ENCODE data around the gene PKIB. TPM values are rescaled to one million over a fixed set of nuclear protein-coding genes. Genes with fewer than 3 reads are reported as not detected.

The PKIB gene
- total RNA-seq, 4 donors from 2014 or later, result 1.2 to 2.2 TPM; not detected in 2

GRCh38 chr6:122734529-122735395 lies 124.6 kb downstream of the PKIB start:
- Histone ChIP-seq H3K27ac (replicated peaks in 1 of 4) (no peak overlapping the region), H3K9me3 (no peaks in the 10 kb centered on the region), H3K4me3 (no peak overlapping the region), H3K27me3 (peaks cover 0 to 3% (median 0%) of the 10 kb centered on the region in 4 donors), H3K4me1 (no peaks in the 10 kb centered on the region), H3K36me3 (no peaks in the 10 kb centered on the region)
- TF ChIP-seq, protein P1, sequence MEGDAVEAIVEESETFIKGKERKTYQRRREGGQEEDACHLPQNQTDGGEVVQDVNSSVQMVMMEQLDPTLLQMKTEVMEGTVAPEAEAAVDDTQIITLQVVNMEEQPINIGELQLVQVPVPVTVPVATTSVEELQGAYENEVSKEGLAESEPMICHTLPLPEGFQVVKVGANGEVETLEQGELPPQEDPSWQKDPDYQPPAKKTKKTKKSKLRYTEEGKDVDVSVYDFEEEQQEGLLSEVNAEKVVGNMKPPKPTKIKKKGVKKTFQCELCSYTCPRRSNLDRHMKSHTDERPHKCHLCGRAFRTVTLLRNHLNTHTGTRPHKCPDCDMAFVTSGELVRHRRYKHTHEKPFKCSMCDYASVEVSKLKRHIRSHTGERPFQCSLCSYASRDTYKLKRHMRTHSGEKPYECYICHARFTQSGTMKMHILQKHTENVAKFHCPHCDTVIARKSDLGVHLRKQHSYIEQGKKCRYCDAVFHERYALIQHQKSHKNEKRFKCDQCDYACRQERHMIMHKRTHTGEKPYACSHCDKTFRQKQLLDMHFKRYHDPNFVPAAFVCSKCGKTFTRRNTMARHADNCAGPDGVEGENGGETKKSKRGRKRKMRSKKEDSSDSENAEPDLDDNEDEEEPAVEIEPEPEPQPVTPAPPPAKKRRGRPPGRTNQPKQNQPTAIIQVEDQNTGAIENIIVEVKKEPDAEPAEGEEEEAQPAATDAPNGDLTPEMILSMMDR (IDR thresholded peaks at IDR 0.05), result no peak
- TF ChIP-seq EP300 (IDR thresholded peaks at IDR 0.05), result no peak
- TF ChIP-seq POLR2A (IDR thresholded peaks at IDR 0.05; ENCODE audit: low read depth), result no peak
- no peak for TF ChIP-seq POLR2AphosphoS5 (IDR thresholded peaks at IDR 0.05)
- intact Hi-C loops (cut with DNase I), result loop anchor here (5.0 kb wide), 1 partner anchor 583 kb away; no protein-coding TSS in a partner anchor
- 48% methylated on average over 10 of the region's 10 CpGs for WGBS
- no peak for DNase-seq (ENCODE audit: extremely low spot score)

DNA sequence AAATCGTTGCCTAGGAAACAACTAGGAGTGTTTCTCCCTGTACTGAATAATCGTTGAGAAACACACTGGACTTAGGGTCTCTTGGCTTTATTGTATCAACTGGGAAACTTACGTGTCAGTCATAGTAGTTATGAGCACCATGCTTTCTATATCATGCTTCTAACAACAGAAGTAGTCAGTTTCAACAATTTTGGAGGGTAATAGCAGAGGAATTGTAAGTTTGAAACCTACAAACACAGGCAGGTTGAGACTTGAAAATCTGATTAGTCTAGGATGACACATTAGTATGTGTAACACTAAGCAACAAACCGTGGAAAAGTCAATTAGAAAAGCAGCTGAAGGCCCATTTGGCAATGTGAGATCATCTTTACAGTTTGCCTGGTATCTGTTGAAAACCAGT lies 125.4 kb downstream of the PKIB start:
- DNase-seq (ENCODE audit: extremely low spot score), result no peak
- Histone ChIP-seq H3K36me3 (no peaks in the 10 kb centered on the region), H3K4me3 (no peak overlapping the region), H3K9me3 (no peaks in the 10 kb centered on the region), H3K27me3 (peaks cover 0 to 3% (median 0%) of the 10 kb centered on the region in 4 donors), H3K27ac (replicated peaks in 1 of 4) (no peak overlapping the region), H3K4me1 (no peaks in the 10 kb centered on the region)
- WGBS, result 67% methylated on average over 4 of the region's 4 CpGs
- intact Hi-C loops (cut with DNase I), result no loop called here
- TF ChIP-seq EP300 (IDR thresholded peaks at IDR 0.05) (no peak), POLR2AphosphoS5 (IDR thresholded peaks at IDR 0.05) (no peak), POLR2A (IDR thresholded peaks at IDR 0.05; ENCODE audit: low read depth) (no peak)
- TF ChIP-seq, protein P1 (IDR thresholded peaks at IDR 0.05), result no peak

DNA sequence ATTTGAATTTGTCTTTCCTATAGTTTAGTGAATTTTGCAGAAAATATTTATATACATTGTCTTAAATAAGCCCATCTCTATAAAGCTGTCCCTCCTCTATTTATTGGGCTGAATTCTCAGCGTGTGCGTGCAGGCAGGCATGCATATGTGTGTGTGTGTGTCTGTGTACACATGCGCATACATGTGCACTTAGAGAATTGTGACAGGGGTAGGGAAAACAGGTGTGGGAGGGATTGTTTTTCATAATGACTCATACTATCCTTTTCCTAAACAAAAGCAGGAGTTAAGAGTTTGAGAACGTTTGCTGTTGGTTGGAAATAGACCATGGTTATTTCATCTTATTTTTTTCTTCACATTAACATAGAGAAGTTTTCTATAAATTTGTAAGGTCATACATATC lies 126.0 kb downstream of the PKIB start:
- Histone ChIP-seq H3K27me3 (peaks cover 0 to 3% (median 0%) of the 10 kb centered on the region in 4 donors), H3K9me3 (no peaks in the 10 kb centered on the region), H3K27ac (replicated peaks in 1 of 4) (no peak overlapping the region), H3K36me3 (no peaks in the 10 kb centered on the region), H3K4me1 (no peaks in the 10 kb centered on the region), H3K4me3 (no peak overlapping the region)
- no peak for DNase-seq (ENCODE audit: extremely low spot score)
- TF ChIP-seq EP300 (IDR thresholded peaks at IDR 0.05) (no peak), POLR2A (IDR thresholded peaks at IDR 0.05; ENCODE audit: low read depth) (no peak), POLR2AphosphoS5 (IDR thresholded peaks at IDR 0.05) (no peak)
- TF ChIP-seq, protein P1 (IDR thresholded peaks at IDR 0.05), result no peak
- 76% methylated on average over 4 of the region's 4 CpGs for WGBS
- intact Hi-C loops (cut with DNase I), result no loop called here

DNA sequence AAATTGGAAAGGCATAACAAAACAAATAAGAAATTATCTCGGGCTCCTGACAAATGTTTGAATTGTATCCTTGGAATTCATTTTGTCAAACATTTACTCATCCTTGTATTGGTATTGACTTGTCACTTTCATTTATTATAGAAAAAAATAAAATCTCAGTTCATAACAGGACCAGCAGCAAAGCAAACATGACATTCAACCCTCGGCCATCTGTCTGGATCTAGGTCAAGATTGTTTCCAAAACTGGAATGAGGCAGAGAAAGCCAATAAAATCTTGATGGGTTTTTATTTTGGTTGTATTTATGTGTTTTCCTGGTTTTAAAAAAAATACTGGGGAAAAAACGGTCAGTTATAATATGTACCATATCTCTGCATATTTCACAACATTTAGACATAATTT lies 126.4 kb downstream of the PKIB start:
- TF ChIP-seq EP300 (IDR thresholded peaks at IDR 0.05) (no peak), POLR2AphosphoS5 (IDR thresholded peaks at IDR 0.05) (no peak), POLR2A (IDR thresholded peaks at IDR 0.05; ENCODE audit: low read depth) (no peak)
- TF ChIP-seq, protein P1 (IDR thresholded peaks at IDR 0.05), result no peak
- Histone ChIP-seq H3K27ac (replicated peaks in 1 of 4) (no peak overlapping the region), H3K9me3 (no peaks in the 10 kb centered on the region), H3K36me3 (no peaks in the 10 kb centered on the region), H3K4me3 (no peak overlapping the region), H3K27me3 (peaks cover 0 to 3% (median 0%) of the 10 kb centered on the region in 4 donors), H3K4me1 (no peaks in the 10 kb centered on the region)
- WGBS, result 59% methylated on average over 3 of the region's 3 CpGs
- DNase-seq (ENCODE audit: extremely low spot score), result no peak
- intact Hi-C loops (cut with DNase I), result no loop called here

All from esophagus muscularis mucosa (tissue), 4 donors.